DMS153 treated with DMSO at 0.1 percent for 48 hours (cell line): Measurements from ENCODE around the gene DACT3.

Experiments
- DNase-seq: peaks from one replicate; lab custom pipeline; 2025; ENCODE audit not compliant: unreplicated experiment; lab: John Stamatoyannopoulos, UW

Gene DACT3

DNA sequence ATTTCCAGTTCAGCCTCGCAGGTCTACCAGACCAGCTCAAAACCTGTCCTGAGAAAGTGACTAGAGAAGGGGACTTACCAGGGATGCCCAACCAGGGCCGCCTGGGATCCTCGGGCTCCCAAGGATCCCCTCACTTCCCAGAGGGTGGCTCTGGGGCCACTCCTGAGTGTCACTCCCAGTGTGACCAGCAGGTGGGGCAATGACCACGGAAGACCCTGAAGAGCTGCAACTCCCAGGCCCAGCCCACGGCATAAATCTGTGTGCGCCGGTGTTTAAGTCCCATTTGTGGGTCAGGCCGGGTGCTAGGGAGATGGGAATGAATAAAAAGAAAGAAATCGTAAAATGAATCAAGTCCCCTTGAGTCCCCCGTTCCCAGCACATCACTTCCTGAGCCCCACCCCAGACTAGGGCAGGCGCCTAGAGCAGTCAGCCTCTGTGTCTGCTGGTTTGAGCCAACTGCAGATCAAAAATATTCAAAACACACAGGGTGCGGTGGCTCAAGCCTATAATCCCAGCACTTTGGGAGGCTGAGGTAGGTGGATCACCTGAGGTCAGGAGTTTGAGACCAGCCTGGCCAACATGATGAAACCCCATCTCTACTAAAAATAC, 46.8 kb downstream of the DACT3 start:
- DNase-seq: peak; percentile 69

DNA sequence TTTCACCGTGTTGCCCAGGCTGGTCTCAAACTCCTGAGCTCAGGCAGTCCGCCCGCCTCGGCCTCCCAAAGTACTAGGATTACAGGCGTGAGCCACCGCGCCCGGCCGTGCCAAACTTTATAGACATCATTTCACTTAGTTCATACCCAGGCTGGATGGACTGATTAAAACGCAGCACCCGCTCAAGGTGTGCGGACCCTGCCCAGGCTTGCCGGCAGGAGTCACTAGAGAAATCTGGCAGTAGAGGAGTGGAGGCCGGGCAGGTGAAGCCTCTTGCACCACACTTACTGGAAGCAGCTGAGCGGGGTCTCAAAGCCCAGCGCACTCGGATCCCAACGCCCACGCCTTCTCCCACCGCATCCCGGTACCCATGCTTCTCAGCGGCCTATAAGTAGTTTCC, 47.5 kb downstream of the DACT3 start:
- DNase-seq: peak; percentile 29

- DNase-seq: no peak
These were observed 49.2 kb downstream of the DACT3 start for GRCh38 chr19:46611776-46612175.

- DNase-seq: no peak
These were observed 49.9 kb downstream of the DACT3 start for GRCh38 chr19:46610851-46611770.

GRCh38 chr19:46610413-46610775, 50.6 kb downstream of the DACT3 start:
- no peak for DNase-seq

DNA sequence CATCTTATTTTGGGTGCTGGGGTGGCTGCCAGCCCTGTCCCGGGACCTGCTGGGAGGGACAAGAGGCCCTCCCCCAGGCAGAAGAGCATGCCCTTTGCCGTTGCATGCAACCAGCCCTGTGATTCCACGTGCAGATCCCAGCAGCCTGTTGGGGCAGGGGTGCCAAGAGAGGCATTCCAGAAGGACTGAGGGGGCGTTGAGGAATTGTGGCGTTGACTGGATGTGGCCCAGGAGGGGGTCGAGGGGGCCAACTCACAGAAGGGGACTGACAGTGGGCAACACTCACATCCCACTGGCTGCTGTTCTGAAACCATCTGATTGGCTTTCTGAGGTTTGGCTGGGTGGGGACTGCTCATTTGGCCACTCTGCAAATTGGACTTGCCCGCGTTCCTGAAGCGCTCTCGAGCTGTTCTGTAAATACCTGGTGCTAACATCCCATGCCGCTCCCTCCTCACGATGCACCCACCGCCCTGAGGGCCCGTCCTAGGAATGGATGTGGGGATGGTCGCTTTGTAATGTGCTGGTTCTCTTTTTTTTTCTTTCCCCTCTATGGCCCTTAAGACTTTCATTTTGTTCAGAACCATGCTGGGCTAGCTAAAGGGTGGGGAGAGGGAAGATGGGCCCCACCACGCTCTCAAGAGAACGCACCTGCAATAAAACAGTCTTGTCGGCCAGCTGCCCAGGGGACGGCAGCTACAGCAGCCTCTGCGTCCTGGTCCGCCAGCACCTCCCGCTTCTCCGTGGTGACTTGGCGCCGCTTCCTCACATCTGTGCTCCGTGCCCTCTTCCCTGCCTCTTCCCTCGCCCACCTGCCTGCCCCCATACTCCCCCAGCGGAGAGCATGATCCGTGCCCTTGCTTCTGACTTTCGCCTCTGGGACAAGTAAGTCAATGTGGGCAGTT, 51.2 kb downstream of the DACT3 start:
- no peak for DNase-seq

GRCh38 chr19:46608581-46609345, 52.2 kb downstream of the DACT3 start:
- DNase-seq: no peak

- DNase-seq: no peak
These were observed 52.8 kb downstream of the DACT3 start for GRCh38 chr19:46608178-46608577.

- no peak for DNase-seq
These were observed 53.5 kb downstream of the DACT3 start for GRCh38 chr19:46607448-46607841.

DNA sequence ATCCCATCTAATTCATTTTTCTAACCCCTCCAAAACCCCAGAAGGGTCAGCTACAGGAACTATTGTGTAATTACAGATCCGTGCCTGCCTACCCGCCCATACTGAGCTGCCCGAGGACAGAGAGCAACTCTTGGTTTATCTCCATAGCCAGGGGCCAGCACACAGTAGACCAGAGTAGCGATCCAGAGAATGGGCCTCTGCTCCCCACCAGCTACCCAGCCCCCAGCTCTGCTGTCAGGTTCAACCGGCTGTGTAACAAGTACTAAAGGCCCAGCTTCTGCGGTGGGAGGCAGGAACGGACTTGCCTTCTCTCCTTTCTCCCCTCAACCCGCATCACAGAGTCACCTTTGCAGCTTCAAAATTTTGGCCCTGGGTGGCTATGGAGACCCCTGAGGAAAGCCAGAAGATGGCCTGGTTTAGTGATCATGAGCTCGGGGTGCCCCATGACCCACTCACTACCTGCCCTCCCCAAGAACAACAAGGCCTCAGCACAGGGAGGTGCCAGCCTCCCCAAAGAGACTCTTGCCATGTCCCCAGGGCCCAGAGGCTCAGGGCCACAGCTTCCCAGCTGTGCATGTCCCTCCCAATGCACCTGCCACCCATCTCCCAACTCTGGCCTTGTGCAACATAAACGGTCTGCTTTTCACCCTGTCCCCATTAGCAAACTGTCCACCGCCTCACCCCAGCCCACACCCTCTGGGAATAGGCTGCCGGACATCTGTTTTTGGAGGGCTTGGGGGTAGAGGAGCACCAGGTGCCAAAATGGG, 54.1 kb downstream of the DACT3 start:
- no peak for DNase-seq

DNA sequence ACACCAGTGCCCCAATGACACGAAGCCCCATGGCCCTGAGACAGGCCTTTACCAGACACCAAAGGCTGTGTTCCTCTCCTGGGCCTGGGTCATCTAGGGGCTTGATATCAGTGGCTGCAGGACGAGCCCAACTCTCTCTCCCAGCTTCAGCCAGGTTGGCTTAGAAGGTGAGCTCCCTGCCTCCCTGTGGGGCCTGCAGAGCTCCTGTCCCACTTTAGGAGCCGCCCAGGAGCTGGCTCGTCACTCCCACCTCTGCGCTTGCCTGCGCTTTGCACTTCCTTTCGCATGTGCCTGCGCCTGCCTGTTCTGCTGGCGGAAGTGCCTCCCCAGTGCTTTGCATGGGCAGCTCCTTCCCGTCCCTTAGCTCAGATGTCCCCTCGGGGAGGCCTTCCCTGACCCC, 55.0 kb downstream of the DACT3 start:
- no peak for DNase-seq

- no peak for DNase-seq
These were observed 55.6 kb downstream of the DACT3 start for GRCh38 chr19:46605356-46605821.

GRCh38 chr19:46604781-46605355, 56.1 kb downstream of the DACT3 start:
- no peak for DNase-seq

DNA sequence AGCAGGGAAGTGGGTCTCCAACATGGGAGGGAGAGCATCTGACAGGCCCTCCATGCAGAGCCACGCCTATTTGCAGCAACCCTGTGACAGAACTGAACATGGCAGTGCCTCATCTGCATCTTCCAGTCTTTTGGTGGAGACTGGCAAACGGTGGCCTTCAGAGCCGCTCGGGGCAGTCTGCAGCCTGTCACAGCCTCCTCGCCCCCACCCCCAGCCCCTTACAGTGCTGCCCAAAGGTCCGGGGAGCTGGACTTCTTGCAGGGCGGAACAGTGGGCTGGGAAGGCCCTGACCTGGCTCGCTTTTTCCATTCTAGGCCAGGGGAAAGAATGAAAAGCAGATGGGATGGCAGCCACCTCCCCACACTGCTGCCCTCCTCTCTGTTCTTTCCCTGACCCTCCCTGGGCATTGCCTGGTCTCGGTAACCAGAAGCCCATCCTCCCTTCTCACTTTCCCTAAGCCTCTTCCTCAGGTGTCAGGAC, 57.2 kb downstream of the DACT3 start:
- no peak for DNase-seq

DNA sequence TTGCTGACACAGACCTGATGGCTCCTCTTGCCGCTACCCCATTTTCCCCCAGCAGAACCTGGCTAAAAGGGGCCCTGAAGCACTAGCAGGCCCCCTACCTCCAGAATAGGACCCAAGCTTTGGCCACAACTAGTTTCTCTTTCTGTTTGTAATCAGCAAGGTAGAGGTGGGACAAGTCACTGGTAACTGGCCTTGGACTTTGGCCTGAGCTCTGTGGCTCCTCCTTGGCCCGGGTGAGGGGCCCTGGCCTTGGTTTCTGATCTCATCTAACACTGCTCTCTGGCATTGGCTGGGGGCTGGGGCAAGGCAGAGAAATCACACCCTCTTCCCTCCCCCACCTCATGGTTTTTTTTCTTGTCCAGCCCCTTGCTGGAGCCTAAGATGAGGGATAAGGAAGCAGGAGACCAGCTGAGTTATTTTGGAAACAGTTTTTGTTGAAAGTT, 57.8 kb downstream of the DACT3 start:
- DNase-seq: no peak

- DNase-seq: no peak
These were observed 58.4 kb downstream of the DACT3 start for GRCh38 chr19:46602392-46603194.

- no peak for DNase-seq
These were observed 59.4 kb downstream of the DACT3 start, which contains the start of gene CALM3 for GRCh38 chr19:46601318-46602224. Gene CALM3 (plus strand): TSS chr19:46601330. CDS start chr19:46601435, 105 bp downstream.
